GM19397 (cell line): ENCODE data around the gene KCNG2.
"Not testable (repeated sequence)": the region's sequence is repeated elsewhere in the genome, so short reads cannot be mapped to it uniquely, and the experiment has no call there.

Experiments used
- ATAC-seq: cut with Tn5 transposase; IDR thresholded peaks from one replicate; pipeline ENCODE4 v1.9.1; 2021; ENCODE audit warnings: mild to moderate bottlenecking, moderate library complexity; ENCODE audit not compliant: unreplicated experiment

The KCNG2 gene

DNA sequence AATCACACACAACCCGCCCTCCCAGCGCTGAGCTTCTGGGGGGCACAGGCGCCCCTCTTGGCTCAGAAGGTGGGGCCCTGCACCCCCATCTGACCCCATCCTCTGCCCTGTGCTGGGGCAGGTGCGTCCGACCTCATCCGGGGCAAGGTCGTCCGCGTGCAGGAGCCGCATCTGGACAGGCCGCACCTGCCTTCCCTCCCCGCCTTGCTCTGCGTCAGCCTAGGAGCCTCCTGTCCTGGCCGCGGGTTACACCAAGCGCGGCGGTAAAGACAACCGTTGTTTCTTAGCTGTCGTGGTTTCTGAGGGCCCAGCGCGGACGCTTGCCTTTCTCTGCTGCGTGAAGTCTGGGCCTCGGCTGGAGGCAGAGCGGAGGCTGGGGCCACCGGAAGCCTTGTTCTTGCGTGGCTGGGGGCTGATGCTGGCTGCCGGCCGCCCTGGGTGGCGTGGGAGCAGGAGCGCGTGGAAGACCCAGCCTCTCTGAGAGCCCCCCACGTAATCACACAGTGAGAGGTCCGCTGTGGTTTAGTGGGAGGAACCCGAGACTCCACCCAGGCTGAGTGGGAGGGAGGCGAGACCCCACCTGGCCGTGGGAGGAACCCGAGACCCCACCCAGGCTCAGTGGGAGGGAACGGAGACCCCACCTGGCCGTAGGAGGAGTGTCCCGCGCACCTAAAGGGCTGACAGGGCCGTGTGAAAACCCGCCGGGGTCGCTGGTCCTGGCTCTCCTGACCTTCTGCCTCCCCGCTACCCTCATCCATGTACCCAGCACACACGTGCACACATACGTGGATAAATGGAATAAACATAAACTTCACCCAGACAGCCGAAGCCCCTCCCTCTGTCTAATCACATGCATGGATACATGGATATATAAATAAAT, 51.8 kb downstream of the KCNG2 start:
- no peak for ATAC-seq

DNA sequence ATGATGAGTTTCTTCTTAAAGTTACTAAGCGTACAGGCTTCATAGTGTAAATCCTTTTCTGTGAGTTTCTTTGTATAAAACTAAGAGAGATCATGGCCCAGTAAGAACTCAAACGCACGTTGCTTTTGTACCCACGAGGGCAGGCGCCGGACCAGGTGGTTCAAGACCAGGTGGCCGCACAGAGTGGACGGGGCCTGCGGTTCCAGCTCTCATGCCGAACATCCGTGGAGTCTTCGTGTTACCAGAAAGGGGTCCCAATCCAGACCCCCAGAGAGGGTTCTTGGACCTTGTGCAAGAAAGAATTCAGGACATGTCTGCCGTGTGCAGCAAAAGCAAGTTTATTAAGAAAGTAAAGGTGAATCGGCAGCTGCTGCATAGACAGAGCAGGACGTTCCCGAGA, 53.0 kb downstream of the KCNG2 start:
- ATAC-seq: no peak

DNA sequence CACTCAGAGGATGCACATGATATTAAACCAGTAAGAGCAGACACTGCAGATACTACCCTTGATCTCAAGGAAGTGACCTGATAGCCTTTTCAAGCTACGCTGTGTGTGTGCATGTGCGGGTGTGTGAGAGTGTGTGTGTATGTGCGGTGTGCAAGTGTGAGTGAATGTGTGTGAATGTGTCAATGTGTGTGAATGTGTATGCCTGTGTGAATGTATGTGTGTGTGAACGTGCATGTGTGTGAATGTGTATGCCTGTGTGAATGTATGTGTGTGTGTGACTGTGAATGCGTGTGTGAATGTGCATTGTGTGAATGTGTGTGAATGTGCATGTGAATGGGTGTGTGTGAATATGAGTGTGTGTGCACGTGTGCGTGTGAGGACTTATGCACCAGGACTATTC, 53.8 kb downstream of the KCNG2 start:
- ATAC-seq: no peak

DNA sequence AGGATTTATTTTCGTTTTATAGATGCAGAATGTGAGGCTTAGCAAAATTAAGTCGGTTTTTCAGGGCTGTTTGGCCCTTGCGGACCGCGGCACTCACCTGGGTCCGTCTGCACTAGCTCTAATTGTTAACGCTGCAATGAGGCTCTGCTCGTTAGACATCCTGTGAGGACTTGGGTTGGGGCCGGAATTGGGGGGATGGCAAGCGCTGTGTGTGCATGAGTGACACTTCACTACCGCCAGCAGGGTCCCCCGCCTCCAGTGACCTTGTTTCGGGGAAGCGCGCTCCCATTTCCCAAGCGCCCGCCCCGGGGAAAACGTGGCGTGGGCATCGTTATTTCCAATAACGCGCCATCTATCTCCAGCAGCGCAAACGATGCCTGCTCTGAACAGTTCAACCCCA, 54.2 kb downstream of the KCNG2 start:
- ATAC-seq: no peak

DNA sequence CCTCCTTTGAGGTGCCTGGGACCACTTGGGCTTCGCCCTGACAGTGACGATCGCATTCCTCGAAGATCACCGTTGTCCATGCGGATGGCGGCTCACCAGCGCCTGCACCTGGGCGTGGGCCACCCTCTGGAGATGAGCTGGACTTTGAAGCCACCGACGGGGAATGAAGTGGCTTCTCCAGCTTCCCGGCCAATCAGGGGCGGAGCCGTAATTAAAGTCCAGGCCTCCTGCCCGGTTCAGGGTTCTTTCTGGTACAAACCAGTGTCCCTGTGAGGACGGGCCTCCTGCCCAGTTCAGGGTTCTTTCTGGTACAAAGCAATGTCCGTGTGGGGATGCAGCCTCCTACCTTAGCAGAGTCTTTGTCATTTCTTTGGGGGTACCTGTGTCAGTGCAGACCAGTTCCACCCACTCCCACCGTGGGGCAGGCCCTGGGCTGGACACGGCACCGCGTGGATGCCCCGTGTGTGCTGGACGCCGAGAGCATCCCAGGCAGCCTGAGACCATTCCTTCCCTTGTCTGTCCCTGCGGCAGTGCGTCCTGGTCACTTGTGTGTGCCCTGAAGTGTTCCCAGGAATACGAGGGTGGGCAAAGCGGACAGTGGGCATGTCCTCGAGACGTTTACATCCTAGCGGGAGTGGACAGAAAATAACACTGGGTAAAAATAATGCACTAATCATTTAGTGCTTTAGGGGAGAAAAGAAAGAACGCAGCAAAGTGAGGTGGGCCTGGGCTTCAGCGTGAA, 55.0 kb downstream of the KCNG2 start:
- ATAC-seq: no peak

DNA sequence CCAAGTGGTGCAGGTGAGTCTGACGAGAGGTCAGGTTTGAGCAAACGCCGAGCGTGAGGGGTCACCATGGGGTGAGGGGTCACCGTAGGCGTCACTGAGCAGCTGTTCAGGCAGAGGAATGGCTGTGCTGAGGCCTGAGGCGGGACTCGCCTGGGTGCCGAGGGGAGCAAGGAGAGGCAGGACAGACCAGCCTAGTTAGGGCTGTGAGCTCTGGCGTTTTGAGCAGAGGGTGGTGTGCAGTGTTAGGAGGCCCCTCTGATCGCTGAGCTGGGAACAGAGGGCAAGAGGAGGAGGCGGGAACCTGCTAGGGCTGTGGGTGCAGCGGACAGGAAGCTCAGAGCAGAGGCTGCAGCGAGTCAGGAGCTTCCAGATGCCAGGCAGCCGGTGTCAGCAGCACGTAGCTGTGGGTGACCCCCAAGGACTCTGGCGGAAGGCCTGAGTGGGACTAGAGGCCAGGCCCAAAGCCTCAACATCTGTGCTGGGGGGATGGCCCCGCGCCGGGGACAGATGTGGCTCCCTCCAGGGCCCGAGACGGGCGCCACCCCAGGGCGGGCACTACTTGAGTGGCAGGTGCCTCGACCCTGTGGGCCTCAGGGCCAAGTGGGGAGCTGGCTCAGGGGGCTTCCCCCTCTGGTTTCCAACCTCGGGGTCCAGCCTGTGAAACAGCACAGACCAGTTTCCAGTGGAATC, 55.7 kb downstream of the KCNG2 start:
- ATAC-seq: no peak

DNA sequence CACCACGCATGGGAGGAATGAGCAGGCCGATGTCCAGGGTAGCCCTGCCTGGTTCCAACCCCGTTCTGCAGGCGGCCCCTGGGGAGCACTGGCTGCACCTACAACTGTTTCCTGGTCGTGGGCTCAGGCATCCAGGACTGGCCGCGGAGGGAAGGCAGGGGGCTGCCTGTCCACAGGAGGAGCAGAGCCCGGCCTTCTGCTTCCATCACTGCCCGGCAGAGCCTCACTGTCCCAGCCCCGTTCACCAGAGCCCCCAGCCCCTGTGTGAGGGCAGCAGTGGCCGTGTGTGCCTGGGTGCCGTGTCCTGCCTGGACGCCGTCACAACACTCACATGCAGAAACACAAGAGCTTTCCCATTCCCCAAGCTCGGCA, 56.2 kb downstream of the KCNG2 start:
- no peak for ATAC-seq

DNA sequence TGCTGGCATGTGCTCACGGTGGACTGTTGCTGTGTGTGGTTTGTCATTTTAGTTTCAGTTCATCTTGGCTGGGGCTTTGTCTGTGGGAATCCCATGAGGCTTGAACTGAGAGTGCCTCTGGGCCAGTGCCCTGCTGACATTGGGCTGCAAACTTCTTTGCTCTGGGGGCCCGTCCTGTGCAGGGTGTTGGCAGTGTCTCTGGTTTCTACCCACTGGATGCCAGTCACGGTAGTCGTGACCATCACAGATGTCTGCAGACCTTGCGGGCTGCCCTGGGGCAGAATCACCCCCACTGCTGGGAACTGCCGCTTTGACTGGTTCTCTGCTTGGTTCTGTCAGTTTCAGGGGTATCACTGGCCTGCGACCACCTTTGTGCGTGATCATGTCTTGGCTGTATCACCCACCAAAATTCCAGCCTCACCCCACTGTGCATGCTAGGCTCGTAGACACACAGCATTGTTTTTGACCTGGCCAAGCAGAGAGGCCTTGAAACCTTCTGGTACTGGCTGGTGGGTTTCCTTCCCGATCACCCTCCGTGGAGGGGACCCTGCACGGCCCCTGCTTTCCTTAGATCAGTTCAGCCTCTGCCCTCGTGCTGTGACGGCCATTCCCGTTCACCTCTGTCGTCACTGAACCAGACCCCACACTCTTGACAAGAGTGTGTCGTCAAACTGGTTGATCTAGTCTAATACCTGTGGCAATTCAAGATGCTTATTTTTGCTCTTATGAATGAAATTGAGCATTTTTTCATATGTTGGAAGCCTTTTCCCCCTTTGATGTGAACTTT, 57.6 kb downstream of the KCNG2 start:
- ATAC-seq: peak; percentile 56

DNA sequence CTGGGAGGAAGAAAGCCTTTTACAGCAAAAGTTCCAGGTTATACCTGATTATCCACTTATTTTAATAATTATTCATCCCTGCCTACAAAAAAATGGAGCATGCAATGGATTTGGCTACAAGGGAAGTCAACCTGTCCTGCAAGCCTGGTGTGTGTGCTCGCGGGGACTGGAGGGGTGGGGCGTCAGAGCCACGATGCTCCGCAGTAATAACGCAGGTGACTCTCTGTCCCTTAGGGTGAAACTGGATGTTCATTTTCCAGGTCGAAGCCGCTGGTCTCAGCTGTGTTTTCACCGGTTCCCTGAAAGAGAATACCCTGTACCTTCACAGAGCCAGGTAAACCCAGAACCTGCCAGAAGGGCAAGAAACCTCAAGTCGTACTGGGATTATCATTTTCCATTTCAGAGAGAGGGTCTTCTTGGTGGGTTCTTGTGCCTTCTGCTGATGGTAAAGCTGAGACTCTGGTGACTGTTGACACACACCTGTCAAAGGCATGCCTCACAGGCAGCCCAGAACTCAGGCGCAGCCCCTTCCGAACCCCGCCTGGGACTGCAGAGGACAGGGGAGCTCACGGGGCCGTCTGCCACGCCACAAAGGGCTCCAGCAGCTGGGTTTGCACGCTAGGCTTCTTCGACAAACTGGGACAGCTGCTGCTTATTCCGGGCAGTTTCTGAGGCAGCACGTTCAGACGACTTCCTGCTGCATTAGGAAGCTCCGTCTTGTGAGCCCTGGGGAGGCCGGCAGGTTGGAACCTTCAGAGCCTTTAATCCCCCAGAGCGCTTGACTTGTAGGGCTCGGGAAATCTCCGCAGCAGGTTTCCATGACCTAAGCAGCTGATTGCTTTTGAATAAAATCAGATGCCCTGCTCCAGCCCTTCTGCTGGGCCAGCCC, 58.6 kb downstream of the KCNG2 start:
- peak; percentile 59 for ATAC-seq

DNA sequence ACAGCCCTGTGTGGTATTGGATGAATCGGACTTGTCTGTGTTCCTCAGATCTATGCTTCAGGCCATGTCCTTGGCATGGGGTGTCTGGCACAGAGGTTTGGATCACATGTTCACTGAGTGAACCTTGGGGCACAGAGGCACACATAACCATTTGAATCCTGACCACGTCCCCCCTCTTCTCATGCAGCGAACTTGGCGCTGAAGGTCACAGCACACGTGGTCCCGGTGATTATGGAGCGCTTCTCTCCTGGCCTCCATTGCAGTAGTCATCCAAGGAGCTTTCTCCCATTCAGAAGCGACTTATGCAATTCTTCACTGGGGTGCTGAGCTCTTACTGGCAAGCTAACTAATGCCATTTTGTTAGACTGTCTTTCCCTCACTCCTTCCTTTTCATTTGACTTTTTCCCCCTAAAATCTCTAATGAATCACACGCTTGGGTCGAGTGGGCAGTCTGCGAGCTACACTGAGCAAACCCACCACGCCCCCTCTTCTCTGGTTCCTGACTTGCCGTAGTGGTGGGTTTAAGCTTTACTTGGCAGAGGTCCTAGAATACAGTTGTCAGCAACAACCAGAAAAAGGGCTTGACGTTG, 59.4 kb downstream of the KCNG2 start:
- no peak for ATAC-seq

DNA sequence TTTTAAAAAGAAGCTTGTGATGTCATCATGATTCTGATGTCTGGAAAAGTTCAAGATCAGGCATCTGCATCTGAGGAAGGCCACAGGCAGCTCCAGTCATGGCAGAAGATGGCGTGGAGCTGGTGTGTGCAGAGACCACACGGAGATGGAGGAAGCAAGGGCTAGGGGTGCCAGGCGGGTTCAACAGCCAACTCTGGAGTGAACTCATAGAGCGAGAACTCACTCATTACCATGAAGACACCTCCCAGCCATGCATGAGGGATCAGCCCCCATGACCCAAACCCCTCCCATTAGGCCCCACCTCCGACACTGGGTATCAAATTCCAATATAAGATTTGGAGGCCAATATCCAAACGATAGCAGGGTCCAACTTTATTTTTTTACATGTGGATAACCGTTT, 61.6 kb downstream of the KCNG2 start:
- ATAC-seq: no peak

DNA sequence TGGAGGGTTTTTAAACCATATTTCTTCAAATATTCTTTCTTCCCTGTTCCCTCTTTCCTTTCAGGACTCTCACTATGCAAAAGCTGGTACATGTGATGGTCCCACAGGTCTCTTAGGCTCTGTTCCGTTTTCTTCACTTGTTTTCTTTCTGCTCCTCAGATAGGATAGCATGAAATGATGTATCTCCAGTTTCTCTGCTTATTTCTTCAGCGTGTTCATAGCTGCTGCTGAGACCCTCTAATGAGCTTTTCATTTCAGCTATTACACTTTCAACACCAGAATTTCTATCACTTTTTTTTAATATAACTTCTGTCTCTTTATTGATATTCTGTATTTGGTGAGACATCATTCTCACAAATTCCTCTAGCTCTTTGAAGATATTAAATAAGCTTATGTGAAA, 63.9 kb downstream of the KCNG2 start:
- no peak for ATAC-seq

DNA sequence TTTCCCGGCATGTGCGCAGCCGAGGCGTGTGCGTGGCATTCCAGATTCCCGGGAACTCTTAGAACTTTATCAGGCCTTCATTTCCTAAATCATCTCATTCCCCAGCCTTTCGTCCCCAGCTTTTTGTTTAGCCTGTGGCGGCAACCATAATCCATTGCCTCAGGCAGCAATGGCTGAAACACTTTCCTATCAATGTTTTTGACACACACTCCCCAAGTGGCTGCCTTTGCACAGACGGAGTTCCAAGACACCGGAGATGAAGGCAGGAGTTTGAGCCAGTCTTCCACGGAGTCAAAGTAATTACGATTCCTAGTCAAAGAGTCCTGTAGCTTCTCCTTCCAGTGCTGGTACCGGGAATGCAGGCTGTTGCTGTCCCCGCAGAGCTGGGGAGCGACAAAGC, 64.8 kb downstream of the KCNG2 start:
- ATAC-seq: no peak

DNA sequence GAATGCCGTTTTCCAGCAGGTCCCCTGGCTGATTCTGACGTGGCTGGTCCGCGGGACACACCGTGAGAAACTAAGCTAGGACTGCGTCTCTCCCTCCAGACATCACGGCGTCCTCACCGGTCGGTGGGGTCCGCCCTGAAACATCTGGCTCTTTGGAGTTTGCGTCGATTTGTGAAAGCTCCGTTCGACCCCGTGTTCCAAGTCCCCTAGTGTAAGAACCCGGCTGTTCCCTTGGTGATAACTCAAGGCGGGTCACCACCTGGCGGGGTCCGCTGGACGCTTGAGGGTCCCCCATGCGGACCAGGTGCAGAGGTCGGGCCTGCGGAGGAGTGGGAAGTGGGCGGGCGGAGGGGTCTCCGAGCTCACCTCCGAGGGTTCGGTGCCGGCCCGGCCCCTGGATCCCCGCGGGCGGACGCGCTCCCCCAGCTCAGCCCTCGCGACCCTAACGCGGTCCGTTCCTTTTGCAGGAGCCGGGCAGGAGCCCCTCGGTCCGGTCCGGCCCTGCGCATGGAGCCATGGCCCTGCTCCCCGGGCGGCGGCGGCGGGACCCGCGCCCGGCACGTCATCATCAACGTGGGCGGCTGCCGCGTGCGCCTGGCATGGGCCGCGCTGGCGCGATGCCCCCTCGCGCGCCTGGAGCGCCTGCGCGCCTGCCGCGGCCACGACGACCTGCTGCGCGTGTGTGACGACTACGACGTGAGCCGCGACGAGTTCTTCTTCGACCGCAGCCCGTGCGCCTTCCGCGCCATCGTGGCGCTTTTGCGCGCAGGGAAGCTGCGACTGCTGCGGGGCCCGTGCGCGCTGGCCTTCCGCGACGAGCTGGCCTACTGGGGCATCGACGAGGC, 65.6 kb downstream of the KCNG2 start:
- no peak for ATAC-seq

DNA sequence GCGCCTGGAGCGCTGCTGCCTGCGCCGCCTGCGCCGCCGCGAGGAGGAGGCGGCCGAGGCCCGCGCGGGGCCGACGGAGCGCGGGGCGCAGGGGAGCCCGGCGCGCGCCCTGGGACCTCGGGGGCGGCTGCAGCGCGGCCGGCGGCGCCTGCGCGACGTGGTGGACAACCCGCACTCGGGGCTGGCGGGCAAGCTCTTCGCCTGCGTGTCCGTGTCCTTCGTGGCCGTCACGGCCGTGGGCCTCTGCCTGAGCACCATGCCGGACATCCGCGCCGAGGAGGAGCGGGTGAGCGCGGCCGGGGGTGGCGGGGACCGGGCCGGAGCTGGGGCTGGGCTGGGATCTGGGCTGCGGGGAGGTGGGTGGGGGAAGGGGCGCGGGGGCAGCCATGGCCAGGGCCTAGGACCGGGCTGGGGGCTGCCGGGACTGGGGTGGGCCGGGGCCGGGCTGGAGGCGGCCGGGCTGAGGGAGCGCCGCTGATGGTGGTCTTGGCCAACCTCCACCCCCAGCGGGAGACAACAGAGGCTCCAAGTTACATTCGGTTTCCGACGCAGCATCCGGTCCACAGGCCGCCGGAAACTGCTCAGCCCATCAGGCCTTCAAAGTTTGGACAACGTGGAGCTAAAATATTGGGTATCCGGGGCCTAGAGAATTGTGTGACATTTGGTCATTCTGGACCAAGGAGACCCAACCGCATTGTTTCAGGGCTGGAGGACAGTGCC, 66.4 kb downstream of the KCNG2 start:
- no peak for ATAC-seq

DNA sequence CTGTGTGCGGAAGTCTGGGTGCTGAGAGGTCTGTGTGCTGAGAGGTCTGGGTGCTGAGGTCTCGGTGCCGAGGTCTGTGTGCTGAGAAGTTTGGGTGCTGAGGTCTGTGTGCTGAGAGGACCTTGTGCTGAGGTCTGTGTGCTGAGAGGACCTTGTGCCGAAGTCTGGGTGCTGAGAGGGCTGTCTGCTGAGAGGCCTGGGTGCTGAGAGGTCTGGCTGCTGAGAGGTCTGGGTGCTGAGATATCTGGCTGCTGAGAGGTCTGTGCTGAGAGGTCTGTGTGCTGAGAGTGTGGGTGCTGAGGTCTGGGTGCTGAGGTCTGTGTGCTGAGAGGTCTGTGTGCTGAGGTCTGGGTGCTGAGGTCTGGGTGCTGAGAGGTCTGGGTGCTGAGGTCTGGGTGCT, 67.2 kb downstream of the KCNG2 start:
- ATAC-seq: not testable (repeated sequence)

DNA sequence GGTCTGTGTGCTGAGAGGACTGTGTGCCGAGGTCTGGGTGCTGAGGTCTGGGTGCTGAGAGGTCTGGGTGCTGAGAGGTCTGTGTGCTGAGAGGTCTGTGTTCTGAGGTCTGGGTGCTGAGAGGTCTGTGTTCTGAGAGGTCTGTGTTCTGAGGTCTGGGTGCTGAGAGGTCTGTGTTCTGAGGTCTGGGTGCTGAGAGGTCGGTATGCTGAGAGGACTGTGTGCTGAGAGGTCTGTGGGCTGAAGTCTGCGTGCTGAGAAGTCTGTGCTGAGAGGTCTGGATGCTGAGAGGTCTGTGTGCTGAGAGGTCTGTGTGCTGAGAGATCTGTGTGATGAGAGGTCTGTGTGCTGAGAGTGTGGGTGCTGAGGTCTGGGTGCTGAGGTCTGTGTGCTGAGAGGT, 68.2 kb downstream of the KCNG2 start:
- ATAC-seq: not testable (repeated sequence)
